Measurements from ENCODE around the gene GNAO1.

The GNAO1 gene

GRCh38 chr16:56242740-56243139, 51.5 kb downstream of the GNAO1 start:
- H3K4me1 ChIP-seq: peaks cover 0 to 18% (median 10%) of the 10 kb centered on the region in 4 donors
- H3K4me3 ChIP-seq: no peak overlapping the region
- TF ChIP-seq CTCF (IDR thresholded peaks at IDR 0.05): no peak
- no peaks in the 10 kb centered on the region for H3K9me3 ChIP-seq
- DNase-seq: peak in 1 of 2 donors; percentile 3
- H3K27ac ChIP-seq: no peak overlapping the region
- intact Hi-C loops (cut with DNase I; ENCODE audit: low total_unique reads): no loop called here
- no peaks in the 10 kb centered on the region for H3K36me3 ChIP-seq
- H3K27me3 ChIP-seq: no peaks in the 10 kb centered on the region

GRCh38 chr16:56244612-56245011, 53.3 kb downstream of the GNAO1 start:
- H3K9me3 ChIP-seq: no peaks in the 10 kb centered on the region
- peaks cover 0 to 12% (median 10%) of the 10 kb centered on the region in 4 donors for H3K4me1 ChIP-seq
- no peaks in the 10 kb centered on the region for H3K27me3 ChIP-seq
- no peaks in the 10 kb centered on the region for H3K36me3 ChIP-seq
- no peak overlapping the region for H3K4me3 ChIP-seq
- no peak overlapping the region for H3K27ac ChIP-seq
- TF ChIP-seq CTCF (IDR thresholded peaks at IDR 0.05): no peak
- DNase-seq: no peak
- intact Hi-C loops (cut with DNase I; ENCODE audit: low total_unique reads): no loop called here

GRCh38 chr16:56245197-56245596, 53.9 kb downstream of the GNAO1 start:
- Histone ChIP-seq H3K36me3 (no peaks in the 10 kb centered on the region), H3K9me3 (no peaks in the 10 kb centered on the region), H3K4me3 (no peak overlapping the region), H3K27me3 (no peaks in the 10 kb centered on the region), H3K4me1 (peaks cover 0 to 12% (median 10%) of the 10 kb centered on the region in 4 donors), H3K27ac (no peak overlapping the region)
- intact Hi-C loops (cut with DNase I; ENCODE audit: low total_unique reads): no loop called here
- peak in 1 of 2 donors; percentile 16 for DNase-seq
- no peak for TF ChIP-seq CTCF (IDR thresholded peaks at IDR 0.05)

- no peak overlapping the region for H3K27ac ChIP-seq
- no peak for TF ChIP-seq CTCF (IDR thresholded peaks at IDR 0.05)
- peaks cover 0 to 12% (median 10%) of the 10 kb centered on the region in 4 donors for H3K4me1 ChIP-seq
- no peaks in the 10 kb centered on the region for H3K27me3 ChIP-seq
- DNase-seq: peak in 1 of 2 donors; percentile 59
- intact Hi-C loops (cut with DNase I; ENCODE audit: low total_unique reads): no loop called here
- no peaks in the 10 kb centered on the region for H3K9me3 ChIP-seq
- H3K36me3 ChIP-seq: no peaks in the 10 kb centered on the region
- H3K4me3 ChIP-seq: no peak overlapping the region
Observed at GRCh38 chr16:56246051-56246817, 54.9 kb downstream of the GNAO1 start.

- no peaks in the 10 kb centered on the region for H3K36me3 ChIP-seq
- no peaks in the 10 kb centered on the region for H3K27me3 ChIP-seq
- DNase-seq: peak in 1 of 2 donors; percentile 46
- intact Hi-C loops (cut with DNase I; ENCODE audit: low total_unique reads): no loop called here
- H3K9me3 ChIP-seq: no peaks in the 10 kb centered on the region
- peaks cover 0 to 12% (median 10%) of the 10 kb centered on the region in 4 donors for H3K4me1 ChIP-seq
- no peak for TF ChIP-seq CTCF (IDR thresholded peaks at IDR 0.05)
- no peak overlapping the region for H3K27ac ChIP-seq
- no peak overlapping the region for H3K4me3 ChIP-seq
Observed at GRCh38 chr16:56247018-56247417, 55.7 kb downstream of the GNAO1 start.
